Measurements from ENCODE around the gene CEP63. TPM values are rescaled to one million over a fixed set of nuclear protein-coding genes. Genes with fewer than 3 reads are reported as not detected.

CEP63 gene
- total and polyA plus RNA-seq, 2 of the 8 experiments (the other 6 are each of a cell fraction or from before 2014, with no cell fraction given), result 5.3 to 18.2 TPM

DNA sequence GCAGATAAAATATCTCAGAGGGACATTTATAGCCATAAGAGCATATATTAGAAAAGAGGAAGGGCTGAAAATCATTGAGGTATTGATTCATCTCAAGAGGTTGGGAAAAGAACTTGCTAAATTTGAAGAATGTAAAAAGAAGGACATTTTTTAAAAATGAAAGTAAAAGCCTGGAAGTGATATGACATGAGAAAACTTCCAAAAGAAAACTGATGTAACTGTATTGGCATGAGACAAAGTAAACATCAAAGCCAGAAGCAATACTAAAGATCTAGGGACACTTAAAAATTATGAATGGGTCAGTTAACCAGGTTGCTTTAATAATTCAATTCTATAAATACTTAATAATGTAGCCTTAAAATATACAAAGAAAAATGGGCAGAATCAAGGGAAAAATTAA is 31.9 kb downstream of the CEP63 start:
- POLR2A ChIA-PET (ENCODE audit: partially characterized antibody), result no interaction called here
- Histone ChIP-seq H3K56ac (replicated peaks; ENCODE audit: insufficient read length, low read depth, low read length) (no peak overlapping the region), H3K23ac (ENCODE audit: insufficient read length) (no peak overlapping the region), H3K9ac (replicated peaks in 1 of 4; ENCODE audit: extremely low read depth in 1 of 4, low read depth in 3 of 4, low read length in 3 of 4) (no peak overlapping the region), H4K5ac (ENCODE audit: insufficient read length, low read depth, low read length) (no peak overlapping the region), H2AK5ac (ENCODE audit: low read depth, low read length) (no peak overlapping the region), H3K79me1 (ENCODE audit: low read depth, low read length) (no peaks in the 10 kb centered on the region), H3K4me3 (ENCODE audit: extremely low read depth in 1 of 4, insufficient read depth in 2 of 4, low read depth in 3 of 4, low read length in 4 of 4) (no peak overlapping the region), H2BK5ac (ENCODE audit: low read depth, low read length) (no peak overlapping the region), H2BK12ac (ENCODE audit: low read depth, low read length) (no peak overlapping the region), H2AFZ (ENCODE audit: low read length) (no peak overlapping the region), H2BK15ac (ENCODE audit: low read length) (no peak overlapping the region), H3K79me2 (ENCODE audit: control insufficient read depth in 1 of 2, insufficient read depth in 2 of 2, low read length in 2 of 2) (no peaks in the 10 kb centered on the region; a peak in 1 of 4 replicates), H3K27ac (ENCODE audit: low read depth, low read length) (no peak overlapping the region), H3K9me3 (ENCODE audit: insufficient read depth in 2 of 2, low read depth in 1 of 2, low read length in 1 of 2) (peaks cover 2 to 6% of the 10 kb centered on the region in 2 experiments), H2BK20ac (ENCODE audit: low read length) (no peak overlapping the region), H3K23me2 (ENCODE audit: low read depth, low read length) (no peaks in the 10 kb centered on the region), H3K4ac (replicated peaks; ENCODE audit: insufficient read length, low read depth, low read length) (no peak overlapping the region), H4K20me1 (replicated peaks in 1 of 2; ENCODE audit: control insufficient read depth in 1 of 2, insufficient read depth in 2 of 2, low read length in 2 of 2) (no peaks in the 10 kb centered on the region), H3K14ac (ENCODE audit: insufficient read length) (no peak overlapping the region), H3K27me3 (replicated peaks in 1 of 4; ENCODE audit: control insufficient read depth in 3 of 4, extremely low read depth in 1 of 4, insufficient read depth in 3 of 4, low read length in 3 of 4) (no peaks in the 10 kb centered on the region), H3K4me2 (ENCODE audit: insufficient read depth in 1 of 2, low read depth in 2 of 2, low read length in 2 of 2) (no peak overlapping the region), H3K36me3 (ENCODE audit: control insufficient read depth in 2 of 4, insufficient read depth in 4 of 4, low read length in 3 of 4) (peaks cover 0 to 3% (median under 1%) of the 10 kb centered on the region in 4 experiments; a peak in 2 of 8 replicates), H3K18ac (ENCODE audit: extremely low read depth, low read length) (no peak overlapping the region), H4K91ac (replicated peaks; ENCODE audit: insufficient read length, low read length) (no peak overlapping the region), H2BK120ac (replicated peaks; ENCODE audit: low read depth, low read length) (no peak overlapping the region), H3K4me1 (replicated peaks in 1 of 4; ENCODE audit: control insufficient read depth in 3 of 4, insufficient read depth in 4 of 4, low read length in 3 of 4) (no peaks in the 10 kb centered on the region), H4K8ac (ENCODE audit: extremely low read depth, insufficient read depth, low read length) (no peak overlapping the region)
- CTCF ChIA-PET (ENCODE audit: partially characterized antibody), result interaction anchor here (1.2 to 2.7 kb wide), 3 partner anchors 10 to 41 kb away, joined by 3 to 14 read pairs (median 4); no protein-coding TSS in a partner anchor
- DNase-seq (ENCODE audit: low read depth in 1 of 2, low spot score in 2 of 2) (no peak), FAIRE-seq (no peak)
- TF ChIP-seq, protein P1, sequence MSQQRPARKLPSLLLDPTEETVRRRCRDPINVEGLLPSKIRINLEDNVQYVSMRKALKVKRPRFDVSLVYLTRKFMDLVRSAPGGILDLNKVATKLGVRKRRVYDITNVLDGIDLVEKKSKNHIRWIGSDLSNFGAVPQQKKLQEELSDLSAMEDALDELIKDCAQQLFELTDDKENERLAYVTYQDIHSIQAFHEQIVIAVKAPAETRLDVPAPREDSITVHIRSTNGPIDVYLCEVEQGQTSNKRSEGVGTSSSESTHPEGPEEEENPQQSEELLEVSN (IDR thresholded peaks at IDR 0.05), result no peak
- TF ChIP-seq JUND (IDR thresholded peaks at IDR 0.05; ENCODE audit: low read length) (no peak), POU5F1 (IDR thresholded peaks at IDR 0.05; ENCODE audit: low read depth, low read length) (no peak), MAFK (IDR thresholded peaks at IDR 0.05; ENCODE audit: low read depth, low read length) (no peak), SRF (IDR thresholded peaks at IDR 0.05; ENCODE audit: low read depth, low read length) (no peak), CTBP2 (IDR thresholded peaks at IDR 0.05; ENCODE audit: borderline replicate concordance, insufficient read depth, insufficient read length, low read length) (no peak), BRCA1 (IDR thresholded peaks at IDR 0.05; ENCODE audit: low read depth, low read length) (no peak)
- TF ChIP-seq, protein P2, sequence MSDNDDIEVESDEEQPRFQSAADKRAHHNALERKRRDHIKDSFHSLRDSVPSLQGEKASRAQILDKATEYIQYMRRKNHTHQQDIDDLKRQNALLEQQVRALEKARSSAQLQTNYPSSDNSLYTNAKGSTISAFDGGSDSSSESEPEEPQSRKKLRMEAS (IDR thresholded peaks at IDR 0.05), result no peak
- TF ChIP-seq, protein P3, sequence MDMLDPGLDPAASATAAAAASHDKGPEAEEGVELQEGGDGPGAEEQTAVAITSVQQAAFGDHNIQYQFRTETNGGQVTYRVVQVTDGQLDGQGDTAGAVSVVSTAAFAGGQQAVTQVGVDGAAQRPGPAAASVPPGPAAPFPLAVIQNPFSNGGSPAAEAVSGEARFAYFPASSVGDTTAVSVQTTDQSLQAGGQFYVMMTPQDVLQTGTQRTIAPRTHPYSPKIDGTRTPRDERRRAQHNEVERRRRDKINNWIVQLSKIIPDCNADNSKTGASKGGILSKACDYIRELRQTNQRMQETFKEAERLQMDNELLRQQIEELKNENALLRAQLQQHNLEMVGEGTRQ (IDR thresholded peaks at IDR 0.05; ENCODE audit: low read length), result no peak

Data from H1 (cell line).